Subcutaneous adipose tissue (tissue), 4 donors: ENCODE results near the gene PORCN. TPM values are rescaled to one million over a fixed set of nuclear protein-coding genes. Genes with fewer than 3 reads are reported as not detected.

Experiments
- CTCF ChIP-seq: fragments of 450-650 bp; IDR thresholded peaks from one replicate; pipeline ENCODE4 v1.5.1; 2016; ENCODE audit warnings: low read depth, mild to moderate bottlenecking, control low read depth, antibody characterized with exemption, moderate library complexity
- total RNA-seq, 4 donors: library from RNA; depleted of rRNA; stranded (reverse); fragments of >200 nt; gene quantifications; one replicate each; pipeline ENCODE4 v1.1.0, GENCODE V29; 2016

The PORCN gene
- total RNA-seq, 4 donors from 2014 or later = 9.4 to 16.6 (median 9.6) TPM

- TF ChIP-seq CTCF = no peak
These were observed 2.8 kb downstream of the PORCN start for GRCh38 chrX:48511560-48511959.

GRCh38 chrX:48512371-48512935, 3.7 kb downstream of the PORCN start:
- no peak for TF ChIP-seq CTCF

GRCh38 chrX:48513670-48514069, 4.9 kb downstream of the PORCN start:
- no peak for TF ChIP-seq CTCF

GRCh38 chrX:48514126-48514806, 5.5 kb downstream of the PORCN start:
- TF ChIP-seq CTCF = no peak

GRCh38 chrX:48514868-48515460, 6.2 kb downstream of the PORCN start:
- no peak for TF ChIP-seq CTCF

GRCh38 chrX:48515842-48516241, 7.0 kb downstream of the PORCN start:
- TF ChIP-seq CTCF = no peak

- TF ChIP-seq CTCF = no peak
These were observed 7.5 kb downstream of the PORCN start for GRCh38 chrX:48516285-48516684.
